GM21737 (cell line): ENCODE results near the gene HTRA2.

ENCODE experiments used
- ATAC-seq: cut with Tn5 transposase; IDR thresholded peaks from one replicate; pipeline ENCODE4 v1.9.1; 2021; ENCODE audit warnings: mild to moderate bottlenecking, moderate library complexity; ENCODE audit not compliant: unreplicated experiment

The HTRA2 gene

GRCh38 chr2:74499940-74500577 lies 29.7 kb upstream of the HTRA2 start:
- ATAC-seq: no peak

- no peak for ATAC-seq
Observed at GRCh38 chr2:74500578-74500946, 29.2 kb upstream of the HTRA2 start.

- ATAC-seq: no peak
Observed at GRCh38 chr2:74501335-74502071, 28.2 kb upstream of the HTRA2 start.

- ATAC-seq: no peak
Observed at GRCh38 chr2:74502147-74502719, 27.5 kb upstream of the HTRA2 start.

- ATAC-seq: peak; percentile 39
Observed at GRCh38 chr2:74502720-74503505, 26.8 kb upstream of the HTRA2 start.

GRCh38 chr2:74503506-74504475 lies 25.9 kb upstream of the HTRA2 start:
- ATAC-seq: no peak

- ATAC-seq: no peak
Observed at GRCh38 chr2:74504591-74504990, 25.1 kb upstream of the HTRA2 start.

GRCh38 chr2:74505448-74506246 lies 24.1 kb upstream of the HTRA2 start:
- ATAC-seq: no peak

- peak; percentile 84 for ATAC-seq
Observed at GRCh38 chr2:74507145-74507925, 22.4 kb upstream of the HTRA2 start, which contains the start of gene PCGF1. TSS of gene PCGF1 (minus strand) at chr2:74507695. CDS start at chr2:74507668, 27 bp downstream.

GRCh38 chr2:74507926-74508520 lies 21.7 kb upstream of the HTRA2 start:
- ATAC-seq: peak; percentile 5

- ATAC-seq: no peak
Observed at GRCh38 chr2:74510272-74510671, 19.5 kb upstream of the HTRA2 start.

- ATAC-seq: no peak
Observed at GRCh38 chr2:74511104-74511989, 18.4 kb upstream of the HTRA2 start.

- no peak for ATAC-seq
Observed at GRCh38 chr2:74512744-74513604, 16.8 kb upstream of the HTRA2 start.

- no peak for ATAC-seq
Observed at GRCh38 chr2:74513605-74514367, 15.9 kb upstream of the HTRA2 start.
